K562 (cell line): ENCODE results near the gene GRIK5. TPM values are rescaled to one million over a fixed set of nuclear protein-coding genes. Genes with fewer than 3 reads are reported as not detected.

Experiments
- CBX5 ChIP-seq: IDR thresholded peaks from 2 replicates; pipeline ENCODE4 v1.6.1; 2014; ENCODE audit warnings: low read depth, borderline replicate concordance
- CEBPZ ChIP-seq: fragments of 150-350 bp; IDR thresholded peaks from 2 replicates; pipeline ENCODE4 v1.6.1; 2014; ENCODE audit warnings: low read depth, mild to moderate bottlenecking, low read length, borderline replicate concordance
- CREB1 ChIP-seq, 2 experiments: sonication (generic) in 1 of 2; formaldehyde crosslinking in 1 of 2; IDR thresholded peaks; 2 replicates each; pipeline versions ENCODE4 v1.6.1 to v1.8.0; 2012 to 2022; ENCODE audit warnings: inconsistent platforms in 1 of 2, mild to moderate bottlenecking in 1 of 2, missing genetic modification reagents in 1 of 2, moderate library complexity in 1 of 2
- DACH1 ChIP-seq: fragments of 450-650 bp; IDR thresholded peaks from 2 replicates; pipeline ENCODE4 v1.6.1; 2018; ENCODE audit not compliant: partially characterized antibody
- ETS2 ChIP-seq: IDR thresholded peaks from 2 replicates; pipeline ENCODE4 v1.6.1; 2016; ENCODE audit warnings: borderline replicate concordance, missing genetic modification characterization, mild to moderate bottlenecking, moderate library complexity, missing compliant biosample characterization; ENCODE audit not compliant: poor library complexity, severe bottlenecking
- FOXP4 ChIP-seq: sonication (generic); formaldehyde crosslinking; IDR thresholded peaks from 2 replicates; pipeline ENCODE4 v1.8.0; 2022; ENCODE audit warnings: mild to moderate bottlenecking, missing genetic modification reagents, borderline replicate concordance
- NFRKB ChIP-seq: fragments of 450-650 bp; IDR thresholded peaks from 2 replicates; pipeline ENCODE4 v1.6.1; 2016; ENCODE audit warnings: low read depth
- SRSF7 ChIP-seq: fragments of 200-400 bp; formaldehyde crosslinking; optimal IDR thresholded peaks from 2 replicates; pipeline ENCODE3; 2017; ENCODE audit warnings: mild to moderate bottlenecking, low read depth, low read length
- ZBTB8A ChIP-seq: fragments of 450-650 bp; IDR thresholded peaks from 2 replicates; pipeline ENCODE4 v1.6.1; 2018; ENCODE audit warnings: mild to moderate bottlenecking, moderate library complexity; ENCODE audit not compliant: partially characterized antibody
- polyA plus RNA-seq, 8 experiments: library from polyadenylated mRNA; depleted of rRNA in 4 of 8; stranded (reverse) in 5 of 8; unstranded in 3 of 8; fragments of >200 nt; fragmentation: Nextera tagmentation in 2 of 8; fragmentation: Illumina TruSeq in 1 of 8; extraction: Ambion mirVana in 2 of 8; extraction: Trizol in 1 of 8; gene quantifications; 2 replicates each; pipeline versions ENCODE4 v1.2.1 to v1.2.3, GENCODE V29; 2011 to 2014; ENCODE audit warnings: inconsistent platforms in 1 of 8, missing spikeins in 1 of 8
- total RNA-seq, 7 experiments: library from RNA; depleted of rRNA in 6 of 7; stranded (reverse); fragments of >200 nt in 6 of 7; fragmentation: Illumina TruSeq in 2 of 7; extraction: Trizol in 2 of 7; gene quantifications; 2 replicates each; pipeline versions ENCODE4 v1.2.1 to v1.2.3, GENCODE V29; 2011 to 2021; ENCODE audit warnings: low replicate concordance in 1 of 7

The GRIK5 gene
- total and polyA plus RNA-seq, 9 of the 15 experiments (the other 6 are each of a cell fraction or from before 2014, with no cell fraction given) = 0.04 to 0.55 (median 0.27) TPM; not detected in 2

- no peak for TF ChIP-seq CEBPZ
- TF ChIP-seq FOXP4 (CRISPR knock-in tag) = no peak
- TF ChIP-seq ETS2 (tag) = no peak
- TF ChIP-seq DACH1 = no peak
- TF ChIP-seq CREB1 (IDR thresholded peaks at IDR 0.05) = no peak
- no peak for TF ChIP-seq CREB1 (CRISPR knock-in tag; IDR thresholded peaks at IDR 0.05)
- no peak for TF ChIP-seq NFRKB
- no peak for TF ChIP-seq SRSF7
- TF ChIP-seq CBX5 = no peak
- TF ChIP-seq ZBTB8A = no peak
These were observed 30.0 kb downstream of the GRIK5 start (continued) for GRCh38 chr19:42040031-42040430.
